Astrocyte (in vitro differentiated cells and primary cell): ENCODE results near the gene SEMA6B.

Experiments
- CTCF ChIP-seq: IDR thresholded peaks from 2 replicates; pipeline ENCODE4 v1.5.1; 2011; ENCODE audit warnings: low read depth, mild to moderate bottlenecking, inconsistent platforms, low read length, moderate library complexity; ENCODE audit not compliant: insufficient read depth
- EZH2 ChIP-seq: IDR thresholded peaks from 2 replicates; pipeline ENCODE4 v1.6.1; 2012; ENCODE audit warnings: mild to moderate bottlenecking, low read length, inconsistent platforms; ENCODE audit not compliant: insufficient read depth

GRCh38 chr19:4521888-4522242, 37.6 kb downstream of the SEMA6B start:
- no peak for TF ChIP-seq CTCF
- TF ChIP-seq EZH2: no peak
